Left lung (tissue), 10 donors: ENCODE results near the gene FEV. TPM values are rescaled to one million over a fixed set of nuclear protein-coding genes. Genes with fewer than 3 reads are reported as not detected.
"Not testable (repeated sequence)": the region's sequence is repeated elsewhere in the genome, so short reads cannot be mapped to it uniquely, and the experiment has no call there.

Source experiments
- ATAC-seq: fragments of 200-7000 bp; cut with Tn5 transposase; one replicate; pipeline ENCODE4 v1.9.1; 2020; ENCODE audit warnings: moderate library complexity
- DNase-seq, 4 donors: peaks; one replicate each; pipeline ENCODE4 v3.0.0-alpha.2; 2013 to 2020
- H3K27ac ChIP-seq, 2 donors: fragments of 200-600 bp; sonication (generic) in 1 of 2; one replicate each; pipeline versions ENCODE4 v1.5.0 to v1.8.0; 2020 to 2021
- H3K27me3 ChIP-seq, 2 donors: fragments of 200-600 bp; sonication (generic) in 1 of 2; one replicate each; pipeline versions ENCODE4 v1.5.0 to v1.8.0; 2020 to 2021
- H3K36me3 ChIP-seq, 2 donors: fragments of 200-600 bp; sonication (generic) in 1 of 2; one replicate each; pipeline versions ENCODE4 v1.5.0 to v1.8.0; 2020 to 2021
- H3K4me1 ChIP-seq, 2 donors: fragments of 200-600 bp; one replicate each; pipeline ENCODE4 v1.8.0; 2021
- H3K4me3 ChIP-seq, 2 donors: fragments of 200-600 bp; sonication (generic) in 1 of 2; one replicate each; pipeline versions ENCODE4 v1.5.0 to v1.8.0; 2020 to 2021; ENCODE audit warnings: mild to moderate bottlenecking in 1 of 2
- H3K9me3 ChIP-seq, 2 donors: fragments of 200-600 bp; sonication (generic) in 1 of 2; one replicate each; pipeline versions ENCODE4 v1.5.0 to v1.8.0; 2020 to 2021
- intact Hi-C, 2 donors: fragments of 100-400 bp; cut with DNase I; formaldehyde crosslinking; loops; one replicate each; pipeline versions ENCODE4 v1.11.2 to v1.14.2; 2022
- polyA plus RNA-seq, 6 donors: library from polyadenylated mRNA; unstranded; fragments of 120-200 nt; gene quantifications; one replicate each; pipeline ENCODE4 v1.2.1, GENCODE V29; 2013; ENCODE audit not compliant: insufficient read length in 6 of 6
- total RNA-seq, 2 donors: library from RNA; stranded (reverse); fragmentation: NEBNext Ultra II Directional; extraction: Animal tissue kit (Norgen Biotek cat#: 25700); gene quantifications; one replicate each; pipeline ENCODE4 v1.2.1, GENCODE V29; 2021
- TF ChIP-seq, protein P1 (sequence below), 2 donors: fragments of 200-600 bp; sonication (generic) in 1 of 2; IDR thresholded peaks; one replicate each; pipeline versions ENCODE4 v1.5.0 to v1.8.0; 2021; ENCODE audit warnings: antibody characterized with exemption in 2 of 2
- donor health status: DM: no; HTN: yes; CAD: no.
- donor health status: DM: no; HTN: no; CAD: no.

FEV gene
- total and polyA plus RNA-seq, 8 donors = not detected

DNA sequence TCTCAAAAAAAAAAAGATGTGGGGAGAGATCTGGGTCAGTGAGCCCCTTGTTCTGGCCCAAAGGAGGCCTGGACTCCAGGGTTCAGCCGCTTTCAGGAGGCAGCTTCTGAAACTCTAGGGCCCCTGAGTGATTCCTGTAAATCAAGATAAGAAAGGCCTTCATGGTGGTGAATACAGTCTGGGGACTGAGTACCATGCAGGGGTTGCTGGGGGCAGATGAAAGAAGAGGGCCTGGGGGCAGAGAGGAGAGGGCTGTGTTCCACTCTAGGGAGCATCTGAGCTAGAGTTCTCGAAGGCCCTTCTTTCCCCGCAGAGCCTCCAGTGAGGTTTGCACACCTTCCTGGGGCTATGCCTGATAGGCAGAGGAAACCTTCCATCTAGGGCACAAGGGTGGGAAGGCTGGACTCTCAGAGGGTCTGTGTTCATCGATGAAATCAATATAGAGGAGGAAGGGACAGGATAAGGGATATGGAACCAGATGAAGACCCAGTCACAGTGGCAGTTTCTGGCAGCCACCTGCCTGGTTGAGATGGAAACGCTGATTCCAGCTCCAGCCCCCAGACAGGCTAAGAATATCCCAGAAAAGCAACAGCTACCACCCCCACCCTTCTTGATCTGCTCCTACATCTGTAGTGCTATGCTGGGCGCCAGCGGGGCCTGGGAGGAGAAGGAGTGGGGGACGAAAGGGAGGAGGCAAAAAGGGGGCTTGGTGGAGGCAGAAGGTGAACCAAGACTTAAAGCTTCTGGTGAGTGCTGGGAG lies 30.3 kb downstream of the FEV start:
- peaks cover 10 to 98% of the 10 kb centered on the region in 2 donors for H3K27me3 ChIP-seq

DNA sequence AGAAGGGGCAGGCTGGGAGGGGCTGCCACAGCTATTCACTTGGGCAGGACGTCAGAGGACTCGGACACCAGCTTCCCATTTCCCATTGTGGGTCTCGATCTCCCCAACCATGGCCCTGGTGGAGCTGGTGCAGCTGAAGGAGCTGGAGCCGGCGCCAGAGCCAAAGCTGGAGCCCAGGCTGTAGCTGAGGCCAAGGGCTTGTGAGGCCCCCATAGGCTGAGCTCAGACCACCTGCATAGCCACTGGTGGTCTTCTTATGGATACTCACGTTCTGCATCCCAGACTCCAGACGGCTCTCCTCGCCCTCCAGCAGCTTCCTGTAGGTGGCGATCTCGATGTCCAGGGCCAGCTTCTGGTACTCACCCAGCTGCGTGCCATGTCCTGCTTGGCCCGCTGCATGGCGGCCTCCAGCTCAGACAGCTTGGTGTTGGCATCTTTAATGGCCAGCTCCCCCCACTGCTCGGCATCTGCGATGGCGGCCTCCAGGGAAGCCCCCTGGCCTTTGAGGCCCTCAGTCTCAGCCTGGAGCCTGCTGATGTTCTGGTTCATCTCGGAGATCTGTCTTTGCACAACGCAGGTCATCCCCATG lies 31.5 kb downstream of the FEV start:
- no peaks in the 10 kb centered on the region for H3K9me3 ChIP-seq
- peak in 1 of 4 donors; percentile 49 for DNase-seq
- no peak for ATAC-seq
- H3K27me3 ChIP-seq = peaks cover 0 to 96% of the 10 kb centered on the region in 2 donors
- TF ChIP-seq, protein P1, sequence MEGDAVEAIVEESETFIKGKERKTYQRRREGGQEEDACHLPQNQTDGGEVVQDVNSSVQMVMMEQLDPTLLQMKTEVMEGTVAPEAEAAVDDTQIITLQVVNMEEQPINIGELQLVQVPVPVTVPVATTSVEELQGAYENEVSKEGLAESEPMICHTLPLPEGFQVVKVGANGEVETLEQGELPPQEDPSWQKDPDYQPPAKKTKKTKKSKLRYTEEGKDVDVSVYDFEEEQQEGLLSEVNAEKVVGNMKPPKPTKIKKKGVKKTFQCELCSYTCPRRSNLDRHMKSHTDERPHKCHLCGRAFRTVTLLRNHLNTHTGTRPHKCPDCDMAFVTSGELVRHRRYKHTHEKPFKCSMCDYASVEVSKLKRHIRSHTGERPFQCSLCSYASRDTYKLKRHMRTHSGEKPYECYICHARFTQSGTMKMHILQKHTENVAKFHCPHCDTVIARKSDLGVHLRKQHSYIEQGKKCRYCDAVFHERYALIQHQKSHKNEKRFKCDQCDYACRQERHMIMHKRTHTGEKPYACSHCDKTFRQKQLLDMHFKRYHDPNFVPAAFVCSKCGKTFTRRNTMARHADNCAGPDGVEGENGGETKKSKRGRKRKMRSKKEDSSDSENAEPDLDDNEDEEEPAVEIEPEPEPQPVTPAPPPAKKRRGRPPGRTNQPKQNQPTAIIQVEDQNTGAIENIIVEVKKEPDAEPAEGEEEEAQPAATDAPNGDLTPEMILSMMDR (IDR thresholded peaks at IDR 0.05) = no peak
- no peaks in the 10 kb centered on the region for H3K36me3 ChIP-seq
- H3K4me1 ChIP-seq = no peaks in the 10 kb centered on the region
- H3K4me3 ChIP-seq = no peak overlapping the region
- H3K27ac ChIP-seq = no peak overlapping the region
- intact Hi-C loops = no loop called here

More for the DNA sequence above, 30.3 kb downstream of the FEV start:
- H3K9me3 ChIP-seq = no peaks in the 10 kb centered on the region
- ATAC-seq (no peak), DNase-seq (no peak)
- intact Hi-C loops = no loop called here
- no peak overlapping the region for H3K4me3 ChIP-seq
- TF ChIP-seq, protein P1 (IDR thresholded peaks at IDR 0.05) = no peak
- H3K4me1 ChIP-seq = peaks cover 0 to 5% of the 10 kb centered on the region in 2 donors
- H3K36me3 ChIP-seq = no peaks in the 10 kb centered on the region
- no peak overlapping the region for H3K27ac ChIP-seq

DNA sequence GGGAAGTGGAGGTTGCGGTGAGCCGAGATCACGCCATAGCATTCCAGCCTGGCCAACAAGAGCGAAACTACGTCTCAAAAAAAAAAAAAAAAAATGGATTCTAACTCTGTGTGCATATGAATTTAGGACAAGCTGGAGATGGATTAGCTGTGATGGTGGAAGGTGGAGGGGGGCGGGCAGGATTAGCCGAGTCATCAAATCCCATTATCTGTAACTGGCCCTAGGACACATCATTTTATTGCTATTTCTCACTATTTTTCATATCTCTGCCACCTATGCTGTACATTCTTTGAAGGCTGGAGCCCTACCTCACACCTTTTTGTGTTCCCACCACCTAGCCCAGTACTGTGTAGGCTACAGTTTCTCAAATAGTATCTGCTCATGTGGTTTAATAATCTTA lies 32.8 kb downstream of the FEV start:
- H3K27me3 ChIP-seq = peaks cover 0 to 93% of the 10 kb centered on the region in 2 donors
- no peak for ATAC-seq

DNA sequence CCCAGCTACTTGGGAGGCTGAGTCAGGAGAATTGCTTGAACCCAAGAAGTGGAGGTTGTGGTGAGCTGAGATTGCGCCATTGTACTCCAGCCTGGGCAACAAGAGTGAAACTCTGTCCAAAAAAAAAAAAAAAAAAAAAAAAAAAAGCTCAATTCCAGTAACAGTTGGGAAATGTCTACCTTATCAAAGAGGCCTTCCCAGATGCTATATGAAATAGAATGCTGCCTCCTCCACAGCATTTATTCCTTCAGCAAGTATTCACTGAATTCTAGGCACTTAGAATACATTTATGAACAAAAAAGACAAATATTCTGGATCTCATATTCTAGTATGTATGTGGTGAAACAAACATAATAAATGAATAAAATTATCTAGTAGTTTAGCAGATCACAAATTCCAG lies 38.4 kb downstream of the FEV start:
- peaks cover 0 to 90% of the 10 kb centered on the region in 2 donors for H3K27me3 ChIP-seq
- no peaks in the 10 kb centered on the region for H3K36me3 ChIP-seq
- no peak overlapping the region for H3K4me3 ChIP-seq
- H3K9me3 ChIP-seq = no peaks in the 10 kb centered on the region
- TF ChIP-seq, protein P1 (IDR thresholded peaks at IDR 0.05) = no peak
- ATAC-seq (no peak), DNase-seq (no peak)
- H3K27ac ChIP-seq = no peak overlapping the region
- intact Hi-C loops = no loop called here
- H3K4me1 ChIP-seq = no peaks in the 10 kb centered on the region

More for the DNA sequence above, 32.8 kb downstream of the FEV start:
- H3K27ac ChIP-seq = no peak overlapping the region
- H3K36me3 ChIP-seq = no peaks in the 10 kb centered on the region
- intact Hi-C loops = no loop called here
- H3K4me3 ChIP-seq = no peak overlapping the region
- no peak for DNase-seq
- H3K4me1 ChIP-seq = no peaks in the 10 kb centered on the region
- H3K9me3 ChIP-seq = no peaks in the 10 kb centered on the region
- TF ChIP-seq, protein P1 (IDR thresholded peaks at IDR 0.05) = no peak

DNA sequence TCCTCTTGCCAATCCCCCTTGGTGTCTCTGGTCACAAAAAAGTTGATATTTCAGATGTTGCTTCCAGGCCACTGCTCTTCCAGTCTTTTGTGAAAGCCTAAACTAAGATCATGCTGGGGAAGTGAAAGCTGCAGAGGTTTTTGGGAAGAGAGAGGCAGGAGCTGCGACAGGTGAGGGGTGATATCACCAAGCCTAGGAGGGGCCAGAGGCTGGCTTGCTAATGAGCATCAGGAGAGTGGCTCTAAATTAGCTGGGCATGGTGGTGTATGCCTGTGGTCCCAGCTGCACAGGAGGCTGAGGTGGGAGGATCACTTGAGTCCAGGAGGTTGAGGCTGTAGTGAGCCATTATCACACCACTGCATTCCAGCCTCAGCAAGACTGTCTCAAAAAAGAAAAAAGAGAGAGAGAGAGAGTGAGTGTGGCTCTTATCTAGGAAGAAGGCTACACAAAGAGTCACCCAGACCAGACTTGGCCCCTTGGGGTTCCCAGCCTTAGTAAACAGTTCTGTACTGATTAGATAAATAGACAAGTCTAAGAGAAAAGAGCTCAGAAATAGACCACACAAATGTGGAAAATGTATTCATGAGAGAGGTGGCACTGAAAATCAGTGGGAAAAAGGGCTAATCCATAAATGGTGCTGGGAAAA lies 40.1 kb downstream of the FEV start:
- H3K9me3 ChIP-seq = no peaks in the 10 kb centered on the region
- peaks cover 0 to 83% of the 10 kb centered on the region in 2 donors for H3K27me3 ChIP-seq

DNA sequence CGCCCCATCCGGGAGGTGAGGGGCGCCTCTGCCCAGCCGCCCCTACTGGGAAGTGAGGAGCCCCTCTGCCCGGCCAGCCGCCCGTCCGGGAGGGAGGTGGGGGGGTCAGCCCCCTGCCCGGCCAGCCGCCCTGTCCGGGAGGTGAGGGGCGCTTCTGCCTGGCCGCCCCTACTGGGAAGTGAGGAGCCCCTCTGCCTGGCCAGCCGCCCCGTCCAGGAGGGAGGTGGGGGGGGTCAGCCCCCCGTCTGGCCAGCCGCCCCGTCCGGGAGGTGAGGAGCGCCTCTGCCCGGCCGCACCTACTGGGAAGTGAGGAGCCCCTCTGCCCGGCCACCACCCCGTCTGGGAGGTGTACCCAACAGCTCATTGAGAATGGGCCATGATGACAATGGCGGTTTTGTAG lies 53.2 kb downstream of the FEV start:
- H3K4me3 ChIP-seq, intact Hi-C loops, H3K9me3 ChIP-seq, H3K27ac ChIP-seq, H3K4me1 ChIP-seq, H3K36me3 ChIP-seq, ATAC-seq, DNase-seq: not testable (repeated sequence)
- peaks cover 0 to 40% of the 10 kb centered on the region in 2 donors for H3K27me3 ChIP-seq

More for the DNA sequence above, 40.1 kb downstream of the FEV start:
- intact Hi-C loops = no loop called here
- Histone ChIP-seq H3K27ac (no peak overlapping the region), H3K4me3 (no peak overlapping the region), H3K4me1 (no peaks in the 10 kb centered on the region), H3K36me3 (no peaks in the 10 kb centered on the region)
- ATAC-seq (no peak), DNase-seq (no peak)
- TF ChIP-seq, protein P1 (IDR thresholded peaks at IDR 0.05) = no peak
